Heart left ventricle (tissue), 13 donors: ENCODE measurements around the gene NPHP4.

ENCODE experiments used
- POLR2A ChIP-seq, 2 donors: fragments of 450-650 bp; IDR thresholded peaks; one replicate each; pipeline ENCODE4 v1.6.1; 2017; ENCODE audit warnings: antibody characterized with exemption in 2 of 2, mild to moderate bottlenecking in 2 of 2, moderate library complexity in 2 of 2
- TF ChIP-seq, protein P1 (sequence below), 12 donors: fragments of 200-600 bp; sonication (generic) in 4 of 12; IDR thresholded peaks; one replicate each; pipeline versions ENCODE4 v1.5.0 to v1.8.0; 2018 to 2022; ENCODE audit warnings: antibody characterized with exemption in 12 of 12, mild to moderate bottlenecking in 5 of 12
- donor health status: ischemic (EF 13 %, LVEDD 7.1; RV severe dilation, severe dysfunction).
- donor health status: DM: no; HTN: yes; CAD: no.
- donor health status: DM: no; HTN: no; CAD: no.
- donor health status: ischemic (EF 25% LVEDD 6.9; RV normal size, moderate dysfunction).
- donor health status: ischemic (EF 25% LVEDD 5.7; RV mildly dilated, moderate dysfunction).
- donor health status: ischemic (EF 35%, LVEDD 5.7; RV mildly dilated, moderate dysfunction).
- donor health status: nonischemic (EF 11% LVEDD 7.7; RV severe dilation, severe dysfunction).
- donor health status: DM: yes; HTN: yes; CAD: no.
- donor health status: PGD.
- donor health status: ischemic (EF 29% LVEDD 5.4; RV normal size, mild dysfunction).
- donor health status: nonischemic (EF 23%, LVEDD 6.1; RV moderate dilation, normal function).

DNA sequence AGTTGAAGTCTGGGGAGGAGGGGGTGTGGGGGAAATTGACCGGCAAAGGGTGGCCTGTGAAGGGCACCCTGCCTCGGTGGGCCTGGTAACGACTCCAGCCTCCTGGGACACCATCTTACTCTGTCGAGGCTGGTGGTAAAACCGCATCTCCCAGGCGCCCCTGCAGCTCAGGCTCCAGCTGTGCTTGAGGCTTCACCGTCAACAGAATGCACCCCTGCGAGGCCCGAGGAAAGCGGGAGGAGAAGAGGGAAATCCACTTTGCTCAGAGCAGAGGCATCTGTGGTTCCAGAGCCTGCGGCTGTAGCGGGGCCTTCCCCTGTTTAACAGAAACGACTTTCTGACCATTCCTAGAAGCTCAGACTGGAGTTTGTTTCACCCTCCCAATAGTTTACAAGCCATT is 165.6 kb downstream of the NPHP4 start:
- TF ChIP-seq POLR2A (IDR thresholded peaks at IDR 0.05), result no peak
- TF ChIP-seq, protein P1, sequence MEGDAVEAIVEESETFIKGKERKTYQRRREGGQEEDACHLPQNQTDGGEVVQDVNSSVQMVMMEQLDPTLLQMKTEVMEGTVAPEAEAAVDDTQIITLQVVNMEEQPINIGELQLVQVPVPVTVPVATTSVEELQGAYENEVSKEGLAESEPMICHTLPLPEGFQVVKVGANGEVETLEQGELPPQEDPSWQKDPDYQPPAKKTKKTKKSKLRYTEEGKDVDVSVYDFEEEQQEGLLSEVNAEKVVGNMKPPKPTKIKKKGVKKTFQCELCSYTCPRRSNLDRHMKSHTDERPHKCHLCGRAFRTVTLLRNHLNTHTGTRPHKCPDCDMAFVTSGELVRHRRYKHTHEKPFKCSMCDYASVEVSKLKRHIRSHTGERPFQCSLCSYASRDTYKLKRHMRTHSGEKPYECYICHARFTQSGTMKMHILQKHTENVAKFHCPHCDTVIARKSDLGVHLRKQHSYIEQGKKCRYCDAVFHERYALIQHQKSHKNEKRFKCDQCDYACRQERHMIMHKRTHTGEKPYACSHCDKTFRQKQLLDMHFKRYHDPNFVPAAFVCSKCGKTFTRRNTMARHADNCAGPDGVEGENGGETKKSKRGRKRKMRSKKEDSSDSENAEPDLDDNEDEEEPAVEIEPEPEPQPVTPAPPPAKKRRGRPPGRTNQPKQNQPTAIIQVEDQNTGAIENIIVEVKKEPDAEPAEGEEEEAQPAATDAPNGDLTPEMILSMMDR (IDR thresholded peaks at IDR 0.05), result no peak
